K562 (cell line): ENCODE results near the gene GRIA3. TPM values are rescaled to one million over a fixed set of nuclear protein-coding genes. Genes with fewer than 3 reads are reported as not detected.
A peak's percentile ranks its signal among the peaks of the same experiment; 100 is the strongest.

Source experiments
- ATAC-seq: fragments of 200-7000 bp; cut with Tn5 transposase; 3 replicates; pipeline ENCODE4 v1.9.1; 2020; ENCODE audit warnings: moderate library complexity
- BruUV-seq: library from RNA; stranded (reverse); fragments of 400-500 nt; replicated peaks from 2 replicates; lab custom pipeline; 2021; lab: Mats Ljungman, UMichigan
- CTCF ChIA-PET: fragments of 300-600 bp; formaldehyde crosslinking; extraction: SDS; loops from one replicate; lab custom pipeline; 2021; ENCODE audit warnings: low intra/inter-chr PET ratio; lab: Yijun Ruan, JAX
- POLR2A ChIA-PET: fragments of 300-600, 350-650 bp; sonication (Branson Sonifier 250); formaldehyde crosslinking; extraction: SDS; loops from one replicate; lab custom pipeline; 2021; ENCODE audit warnings: antibody characterized with exemption, inconsistent platforms; lab: Yijun Ruan, JAX
- DNase-seq, 4 experiments: peaks; one replicate each; pipeline versions ENCODE4 v3.0.0 to v3.0.0-alpha.2; 2011 to 2018; ENCODE audit warnings: low spot score in 3 of 4, mixed read lengths in 3 of 4; ENCODE audit errors: extremely low read depth in 1 of 4
- FAIRE-seq: peaks from 2 replicates; lab custom pipeline; 2011; peaks lifted over from hg19 to GRCh38; lab: Jason Lieb, UNC
- H2AFZ ChIP-seq: 2 replicates; pipeline ENCODE4 v1.6.0; 2011; ENCODE audit warnings: low read depth, low read length, control low read depth, inconsistent platforms
- H3K27ac ChIP-seq: fragments of 200-600 bp; 3 replicates; pipeline ENCODE4 v1.8.0; 2011; ENCODE audit warnings: low read depth, mild to moderate bottlenecking, control low read depth, inconsistent platforms, low read length, moderate library complexity, mixed read lengths; ENCODE audit errors: extremely low read depth
- H3K27me3 ChIP-seq, 2 experiments: fragments of 300-600 bp in 1 of 2; 2 replicates in 1 of 2; 3 replicates in 1 of 2; pipeline versions ENCODE4 v1.6.0 to v1.8.0; 2011; ENCODE audit warnings: inconsistent platforms in 2 of 2, low read length in 2 of 2, mild to moderate bottlenecking in 1 of 2, mixed read lengths in 1 of 2, moderate library complexity in 1 of 2; ENCODE audit not compliant: control insufficient read depth in 2 of 2, insufficient read depth in 2 of 2
- H3K36me3 ChIP-seq: fragments of 300-600 bp; 3 replicates; pipeline ENCODE4 v1.8.0; 2011; ENCODE audit warnings: mild to moderate bottlenecking, low read length, inconsistent platforms; ENCODE audit not compliant: control insufficient read depth, insufficient read depth
- H3K4me1 ChIP-seq, 2 experiments: fragments of 200-600 bp in 1 of 2; replicated peaks in 1 of 2; 2 replicates in 1 of 2; 3 replicates in 1 of 2; pipeline versions ENCODE4 v1.5.1 to v1.8.0; 2011; ENCODE audit warnings: inconsistent platforms in 2 of 2, low read length in 2 of 2, mild to moderate bottlenecking in 1 of 2, mixed read lengths in 1 of 2, moderate library complexity in 1 of 2; ENCODE audit not compliant: control insufficient read depth in 2 of 2, insufficient read depth in 2 of 2
- H3K4me2 ChIP-seq: 2 replicates; pipeline ENCODE4 v1.6.1; 2011; ENCODE audit warnings: low read length, control low read depth, inconsistent platforms, mixed read lengths; ENCODE audit not compliant: insufficient read depth
- H3K4me3 ChIP-seq: fragments of 200-600 bp; sonication (generic), shearing (Covaris generic); 2 replicates; pipeline ENCODE4 v1.5.1; 2016; ENCODE audit warnings: control low read depth, inconsistent platforms
- H3K79me2 ChIP-seq: fragments of 200-600 bp; 3 replicates; pipeline ENCODE4 v1.8.0; 2011; ENCODE audit warnings: low read length, inconsistent platforms; ENCODE audit not compliant: control insufficient read depth, insufficient read depth
- H3K9ac ChIP-seq, 2 experiments: 2 replicates each; pipeline versions ENCODE4 v1.6.0 to v1.6.1; 2011; ENCODE audit warnings: low read depth in 2 of 2, low read length in 2 of 2, control low read depth in 1 of 2, inconsistent platforms in 1 of 2, mild to moderate bottlenecking in 1 of 2, mixed read lengths in 1 of 2; ENCODE audit not compliant: insufficient read depth in 1 of 2
- H3K9me1 ChIP-seq: one replicate; pipeline ENCODE4 v1.6.0; 2011; ENCODE audit warnings: inconsistent platforms, mild to moderate bottlenecking, low read length, moderate library complexity; ENCODE audit not compliant: control insufficient read depth, insufficient read depth
- H3K9me3 ChIP-seq: replicated peaks from 2 replicates; pipeline ENCODE4 v1.5.1; 2011; ENCODE audit warnings: low read depth, low read length, inconsistent platforms; ENCODE audit not compliant: control insufficient read depth, insufficient read depth
- H4K20me1 ChIP-seq: replicated peaks from 2 replicates; pipeline ENCODE4 v1.6.1; 2011; ENCODE audit warnings: low read length, inconsistent platforms, mixed read lengths; ENCODE audit not compliant: control insufficient read depth, insufficient read depth
- FOXM1 ChIP-seq, 2 experiments: fragments of 450-650 bp in 1 of 2; sonication (generic) in 1 of 2; formaldehyde crosslinking in 1 of 2; IDR thresholded peaks; 2 replicates each; pipeline versions ENCODE4 v1.6.1 to v1.9.0; 2017 to 2022; ENCODE audit warnings: low read depth in 2 of 2, mild to moderate bottlenecking in 2 of 2, missing genetic modification reagents in 1 of 2, moderate library complexity in 1 of 2
- KDM5B ChIP-seq: fragments of 200-600 bp; sonication (generic); IDR thresholded peaks from 2 replicates; pipeline ENCODE4 v1.6.1; 2012; ENCODE audit warnings: low read depth, mild to moderate bottlenecking, moderate library complexity, low read length, control low read depth, inconsistent platforms; ENCODE audit not compliant: insufficient replicate concordance
- MECOM ChIP-seq: fragments of 250-450 bp; sonication (Bioruptor Pico); IDR thresholded peaks from 2 replicates; pipeline ENCODE4 v1.8.0; 2022; ENCODE audit warnings: inconsistent platforms
- SPI1 ChIP-seq: IDR thresholded peaks from 2 replicates; pipeline ENCODE4 v1.6.1; 2011; ENCODE audit warnings: low read depth, low read length, control low read depth, borderline replicate concordance
- XRCC3 ChIP-seq: fragments of 450-650 bp; IDR thresholded peaks from 2 replicates; pipeline ENCODE4 v1.6.1; 2017; ENCODE audit warnings: mild to moderate bottlenecking, moderate library complexity
- ZNF75A ChIP-seq: fragments of 450-650 bp; formaldehyde crosslinking; IDR thresholded peaks from 2 replicates; pipeline ENCODE4 v1.4.0; 2020; ENCODE audit warnings: mild to moderate bottlenecking
- WGBS: fragments of 100-300 bp; shearing (Covaris generic); methylation state at CpG from one replicate; pipeline ENCODE4 v1.1.6; 2016; ENCODE audit warnings: low coverage, mixed read lengths; ENCODE audit not compliant: insufficient coverage; ENCODE audit errors: missing lambda C conversion rate; 5-methylcytosine and 5-hydroxymethylcytosine counted together
- in situ Hi-C: fragments of 300-500 bp; cut with MboI; formaldehyde crosslinking; loops from 4 replicates; pipeline ENCODE4 v1.15.0; 2018; ENCODE audit warnings: inconsistent platforms, mixed read lengths
- intact Hi-C: fragments of 100-400 bp; cut with micrococcal nuclease; formaldehyde crosslinking; loops from 2 replicates; pipeline ENCODE4 v1.14.2; 2022
- polyA plus RNA-seq, 8 experiments: library from polyadenylated mRNA; depleted of rRNA in 4 of 8; stranded (reverse) in 5 of 8; unstranded in 3 of 8; fragments of >200 nt; fragmentation: Nextera tagmentation in 2 of 8; fragmentation: Illumina TruSeq in 1 of 8; extraction: Ambion mirVana in 2 of 8; extraction: Trizol in 1 of 8; gene quantifications; 2 replicates each; pipeline versions ENCODE4 v1.2.1 to v1.2.3, GENCODE V29; 2011 to 2014; ENCODE audit warnings: inconsistent platforms in 1 of 8, missing spikeins in 1 of 8
- total RNA-seq, 7 experiments: library from RNA; depleted of rRNA in 6 of 7; stranded (reverse); fragments of >200 nt in 6 of 7; fragmentation: Illumina TruSeq in 2 of 7; extraction: Trizol in 2 of 7; gene quantifications; 2 replicates each; pipeline versions ENCODE4 v1.2.1 to v1.2.3, GENCODE V29; 2011 to 2021; ENCODE audit warnings: low replicate concordance in 1 of 7
- TF ChIP-seq, protein P1 (sequence below): fragments of 200-800 bp; sonication (Bioruptor generic); IDR thresholded peaks from 2 replicates; pipeline ENCODE4 v1.6.1; 2017; ENCODE audit warnings: missing genetic modification characterization, missing compliant biosample characterization

Gene GRIA3
- total and polyA plus RNA-seq, 9 of the 15 experiments (the other 6 are each of a cell fraction or from before 2014, with no cell fraction given): 0.10 TPM; not detected in 8

DNA sequence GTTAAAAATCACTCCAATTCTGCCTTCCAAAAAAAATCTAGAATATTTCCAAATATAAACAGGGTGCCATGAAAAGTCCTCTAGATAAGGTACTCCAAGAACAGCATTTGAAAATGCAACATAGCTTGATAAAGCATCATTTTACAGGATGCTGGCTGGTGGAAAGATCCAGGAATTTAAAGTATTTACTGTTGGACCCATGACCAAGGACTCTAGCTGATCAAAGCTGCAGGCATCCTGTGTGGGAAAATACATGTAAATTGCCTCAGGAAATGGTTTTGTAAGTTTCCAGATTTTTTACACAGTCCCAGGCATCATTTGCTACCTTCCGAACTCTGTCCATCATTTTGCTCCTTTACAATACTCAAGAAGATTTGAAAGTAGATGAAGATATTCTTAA lies 164.4 kb downstream of the GRIA3 start (continued):
- no peak for TF ChIP-seq KDM5B
- TF ChIP-seq, all 486 proteins: peak for 0

DNA sequence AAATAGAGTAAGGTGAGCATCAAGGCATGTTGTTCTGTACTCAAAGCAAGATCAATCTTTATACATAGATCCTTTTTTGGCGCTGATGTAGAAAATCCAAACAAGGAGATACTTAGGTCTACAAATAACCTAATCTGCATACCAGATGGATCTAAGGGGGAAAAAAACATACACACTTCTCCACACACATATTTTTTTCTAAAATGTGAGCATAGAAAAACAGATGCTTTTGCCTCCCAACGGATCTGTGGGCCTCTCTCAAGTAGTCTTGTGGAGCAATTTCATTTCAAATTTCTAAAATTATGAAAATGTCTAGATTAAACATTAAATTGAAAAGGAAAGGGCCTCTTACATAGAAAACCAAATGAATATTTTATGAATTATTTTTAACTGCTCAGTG lies 166.1 kb downstream of the GRIA3 start:
- TF ChIP-seq XRCC3 (no peak), ZNF75A (CRISPR knock-in tag) (no peak)
- BruUV-seq: no TSS peak
- Histone ChIP-seq H3K27ac (no peak overlapping the region), H3K4me3 (no peak overlapping the region), H3K4me1 (no peaks in the 10 kb centered on the region), H3K79me2 (no peaks in the 10 kb centered on the region), H3K4me2 (no peak overlapping the region), H3K27me3 (no peaks in the 10 kb centered on the region), H3K9ac (no peak overlapping the region), H3K9me1 (no peaks in the 10 kb centered on the region), H3K36me3 (no peaks in the 10 kb centered on the region), H3K9me3 (no peaks in the 10 kb centered on the region), H2AFZ (no peak overlapping the region), H4K20me1 (no peaks in the 10 kb centered on the region)
- in situ Hi-C loops (no loop called here), intact Hi-C loops (no loop called here)
- FAIRE-seq: no peak
- CTCF ChIA-PET: no interaction called here
- DNase-seq: no peak
- WGBS: 0% methylated on average over 2 of the region's 2 CpGs
- no peak for ATAC-seq
- POLR2A ChIA-PET: no interaction called here

DNA sequence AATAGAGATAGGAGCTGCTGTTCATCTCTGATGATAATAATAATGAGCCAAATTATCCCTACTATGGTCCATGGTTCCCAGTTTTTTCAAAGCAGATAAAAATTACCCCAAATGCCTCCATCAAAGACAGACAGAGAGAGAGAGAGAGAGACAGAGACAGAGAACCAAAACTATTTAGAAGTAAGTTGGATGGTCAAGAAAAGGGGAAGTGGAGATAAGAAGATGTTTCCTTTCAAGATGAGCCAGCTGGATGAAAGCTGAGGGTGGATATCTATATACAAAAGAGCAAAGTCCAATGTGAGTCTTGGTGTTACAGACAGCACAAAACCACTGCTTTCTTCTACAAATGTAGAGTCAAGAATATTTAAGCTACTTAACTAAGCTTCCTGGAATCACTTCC lies 173.9 kb downstream of the GRIA3 start:
- Histone ChIP-seq H3K4me1 (no peaks in the 10 kb centered on the region), H3K27me3 (no peaks in the 10 kb centered on the region)
- no peak for ATAC-seq

More for the DNA sequence above, 173.9 kb downstream of the GRIA3 start:
- no peaks in the 10 kb centered on the region for H3K9me3 ChIP-seq
- no peaks in the 10 kb centered on the region for H4K20me1 ChIP-seq
- H3K27ac ChIP-seq: no peak overlapping the region
- intact Hi-C loops: no loop called here
- H3K79me2 ChIP-seq: no peaks in the 10 kb centered on the region
- DNase-seq (no peak), FAIRE-seq (no peak)
- in situ Hi-C loops: no loop called here
- no peak overlapping the region for H3K4me2 ChIP-seq
- no peak overlapping the region for H2AFZ ChIP-seq
- peak; percentile 91 for TF ChIP-seq SPI1
- 0 out of 2 replicates have a peak, but pooled peaks have one; percentile 21 for TF ChIP-seq MECOM (CRISPR knock-in tag)
- TF ChIP-seq FOXM1 (IDR thresholded peaks at IDR 0.05; ENCODE audit: low read depth): no peak
- no peak for TF ChIP-seq FOXM1 (CRISPR knock-in tag; IDR thresholded peaks at IDR 0.05; ENCODE audit: low read depth)
- TF ChIP-seq, protein P1, sequence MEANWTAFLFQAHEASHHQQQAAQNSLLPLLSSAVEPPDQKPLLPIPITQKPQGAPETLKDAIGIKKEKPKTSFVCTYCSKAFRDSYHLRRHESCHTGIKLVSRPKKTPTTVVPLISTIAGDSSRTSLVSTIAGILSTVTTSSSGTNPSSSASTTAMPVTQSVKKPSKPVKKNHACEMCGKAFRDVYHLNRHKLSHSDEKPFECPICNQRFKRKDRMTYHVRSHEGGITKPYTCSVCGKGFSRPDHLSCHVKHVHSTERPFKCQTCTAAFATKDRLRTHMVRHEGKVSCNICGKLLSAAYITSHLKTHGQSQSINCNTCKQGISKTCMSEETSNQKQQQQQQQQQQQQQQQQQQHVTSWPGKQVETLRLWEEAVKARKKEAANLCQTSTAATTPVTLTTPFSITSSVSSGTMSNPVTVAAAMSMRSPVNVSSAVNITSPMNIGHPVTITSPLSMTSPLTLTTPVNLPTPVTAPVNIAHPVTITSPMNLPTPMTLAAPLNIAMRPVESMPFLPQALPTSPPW (CRISPR knock-in tag): no peak
- no peak overlapping the region for H3K4me3 ChIP-seq
- H3K9me1 ChIP-seq: no peaks in the 10 kb centered on the region
- ChIA-PET POLR2A (no interaction called here), CTCF (no interaction called here)
- H3K36me3 ChIP-seq: no peaks in the 10 kb centered on the region
- BruUV-seq: no TSS peak
- no peak overlapping the region for H3K9ac ChIP-seq
